Caco-2 (cell line): ENCODE measurements around the gene HBEGF. TPM values are rescaled to one million over a fixed set of nuclear protein-coding genes. Genes with fewer than 3 reads are reported as not detected.
A peak's percentile ranks its signal among the peaks of the same experiment; 100 is the strongest.

Experiments used
- BruUV-seq: library from RNA; stranded (reverse); fragments of 400-500 nt; replicated peaks from 2 replicates; lab custom pipeline; 2021; lab: Mats Ljungman, UMichigan
- CTCF ChIA-PET: fragments of 300-600 bp; sonication (Branson Sonifier 250); formaldehyde crosslinking; loops from one replicate; lab custom pipeline; 2022; ENCODE audit warnings: antibody characterized with exemption; lab: Charles Lee
- POLR2A ChIA-PET: fragments of 300-600 bp; sonication (Branson Sonifier 250); formaldehyde crosslinking; loops from one replicate; lab custom pipeline; 2022; ENCODE audit warnings: antibody characterized with exemption; lab: Charles Lee
- DNase-seq, 2 experiments: peaks; one replicate each; pipeline versions ENCODE4 v3.0.0 to v3.0.0-alpha.2; 2020 to 2022
- H3K27me3 ChIP-seq: replicated peaks from 2 replicates; pipeline ENCODE4 v1.6.0; 2011; ENCODE audit warnings: low read length; ENCODE audit not compliant: control insufficient read depth, insufficient read depth
- H3K36me3 ChIP-seq: 2 replicates; pipeline ENCODE4 v1.5.1; 2011; ENCODE audit warnings: low read length; ENCODE audit not compliant: control insufficient read depth, insufficient read depth
- H3K4me1 ChIP-seq: fragments of 250-450 bp; sonication (Bioruptor Pico); 2 replicates; pipeline ENCODE4 v1.5.1; 2020; ENCODE audit warnings: mild to moderate bottlenecking
- H3K4me3 ChIP-seq: 2 replicates; pipeline ENCODE4 v1.5.1; 2011; ENCODE audit warnings: low read depth, mild to moderate bottlenecking, control low read depth, low read length
- H3K9me3 ChIP-seq: fragments of 250-450 bp; sonication (Bioruptor Pico); 2 replicates; pipeline ENCODE4 v1.5.1; 2020; ENCODE audit warnings: mild to moderate bottlenecking, moderate library complexity
- H3K27ac Mint-ChIP-seq: one replicate; pipeline ENCODE4 v1.8.0; 2022; ENCODE audit warnings: mixed read lengths; ENCODE audit not compliant: unreplicated experiment
- H3K27me3 Mint-ChIP-seq: one replicate; pipeline ENCODE4 v1.8.0; 2022; ENCODE audit warnings: mixed read lengths; ENCODE audit not compliant: insufficient read depth, unreplicated experiment
- H3K36me3 Mint-ChIP-seq: one replicate; pipeline ENCODE4 v1.8.0; 2022; ENCODE audit warnings: mild to moderate bottlenecking, mixed read lengths; ENCODE audit not compliant: insufficient read depth, unreplicated experiment
- H3K4me1 Mint-ChIP-seq: one replicate; pipeline ENCODE4 v1.8.0; 2022; ENCODE audit warnings: low read depth, mixed read lengths; ENCODE audit not compliant: unreplicated experiment
- H3K4me3 Mint-ChIP-seq: one replicate; pipeline ENCODE4 v1.8.0; 2022; ENCODE audit warnings: mild to moderate bottlenecking, moderate library complexity, mixed read lengths; ENCODE audit not compliant: unreplicated experiment
- H3K9me3 Mint-ChIP-seq: one replicate; pipeline ENCODE4 v1.8.0; 2022; ENCODE audit warnings: mixed read lengths; ENCODE audit not compliant: unreplicated experiment
- intact Hi-C: fragments of 100-400 bp; cut with micrococcal nuclease; formaldehyde crosslinking; loops from one replicate; pipeline ENCODE4 v1.10.0; 2022; ENCODE audit not compliant: unreplicated experiment
- total RNA-seq: library from RNA; stranded (reverse); gene quantifications from 2 replicates; pipeline ENCODE4 v1.2.3, GENCODE V29; 2022
- TF ChIP-seq, protein P1 (sequence below), 2 experiments: fragments of 200-600 bp in 1 of 2; IDR thresholded peaks; 1 replicate in 1 of 2; 2 replicates in 1 of 2; pipeline versions ENCODE4 v1.5.1 to v1.8.0; 2011 to 2022; ENCODE audit warnings: antibody characterized with exemption in 1 of 2, control low read depth in 1 of 2, inconsistent platforms in 1 of 2, low read depth in 1 of 2, low read length in 1 of 2, mild to moderate bottlenecking in 1 of 2, moderate library complexity in 1 of 2; ENCODE audit not compliant: insufficient read depth in 1 of 2, severe bottlenecking in 1 of 2, unreplicated experiment in 1 of 2

HBEGF gene
- total RNA-seq, 1 experiment from 2014 or later, result 5.8 TPM

DNA sequence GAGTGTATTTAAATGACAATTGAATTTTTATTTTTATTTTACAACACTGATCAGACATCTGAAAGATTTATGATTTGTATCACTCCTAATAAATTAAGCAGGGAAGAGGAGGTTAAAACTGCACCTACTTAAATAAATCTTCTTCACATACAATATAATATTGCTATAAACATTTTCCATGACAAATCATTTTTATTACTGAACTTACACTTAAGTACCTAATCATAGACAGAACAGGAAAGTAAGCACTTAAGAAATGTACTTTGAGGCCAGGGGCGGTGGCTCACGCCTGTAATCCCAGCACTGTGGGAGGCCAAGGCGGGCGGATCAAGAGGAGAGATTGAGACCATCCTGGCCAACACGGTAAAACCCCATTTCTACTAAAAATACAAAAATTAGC, 47.3 kb downstream of the HBEGF start:
- H3K9me3 ChIP-seq, result no peaks in the 10 kb centered on the region
- Mint-ChIP-seq H3K27me3 (no peaks in the 10 kb centered on the region), H3K27ac (no peak overlapping the region), H3K9me3 (no peaks in the 10 kb centered on the region), H3K36me3 (peaks cover 32% of the 10 kb centered on the region), H3K4me1 (peaks cover 29% of the 10 kb centered on the region), H3K4me3 (no peak overlapping the region)
- no TSS peak for BruUV-seq
- POLR2A ChIA-PET, result no interaction called here
- TF ChIP-seq, protein P1, sequence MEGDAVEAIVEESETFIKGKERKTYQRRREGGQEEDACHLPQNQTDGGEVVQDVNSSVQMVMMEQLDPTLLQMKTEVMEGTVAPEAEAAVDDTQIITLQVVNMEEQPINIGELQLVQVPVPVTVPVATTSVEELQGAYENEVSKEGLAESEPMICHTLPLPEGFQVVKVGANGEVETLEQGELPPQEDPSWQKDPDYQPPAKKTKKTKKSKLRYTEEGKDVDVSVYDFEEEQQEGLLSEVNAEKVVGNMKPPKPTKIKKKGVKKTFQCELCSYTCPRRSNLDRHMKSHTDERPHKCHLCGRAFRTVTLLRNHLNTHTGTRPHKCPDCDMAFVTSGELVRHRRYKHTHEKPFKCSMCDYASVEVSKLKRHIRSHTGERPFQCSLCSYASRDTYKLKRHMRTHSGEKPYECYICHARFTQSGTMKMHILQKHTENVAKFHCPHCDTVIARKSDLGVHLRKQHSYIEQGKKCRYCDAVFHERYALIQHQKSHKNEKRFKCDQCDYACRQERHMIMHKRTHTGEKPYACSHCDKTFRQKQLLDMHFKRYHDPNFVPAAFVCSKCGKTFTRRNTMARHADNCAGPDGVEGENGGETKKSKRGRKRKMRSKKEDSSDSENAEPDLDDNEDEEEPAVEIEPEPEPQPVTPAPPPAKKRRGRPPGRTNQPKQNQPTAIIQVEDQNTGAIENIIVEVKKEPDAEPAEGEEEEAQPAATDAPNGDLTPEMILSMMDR (IDR thresholded peaks at IDR 0.05; ENCODE audit: insufficient read depth in 1 of 2, low read depth in 1 of 2, low read length in 1 of 2, severe bottlenecking in 1 of 2, unreplicated experiment in 1 of 2), result no peak
- no peak overlapping the region for H3K4me3 ChIP-seq
- no peaks in the 10 kb centered on the region for H3K27me3 ChIP-seq
- CTCF ChIA-PET, result no interaction called here
- H3K36me3 ChIP-seq, result peaks cover 1% of the 10 kb centered on the region; the same call in 1 of the 2 replicates
- no peak for DNase-seq
- intact Hi-C loops, result no loop called here
- peaks cover 43% of the 10 kb centered on the region for H3K4me1 ChIP-seq

DNA sequence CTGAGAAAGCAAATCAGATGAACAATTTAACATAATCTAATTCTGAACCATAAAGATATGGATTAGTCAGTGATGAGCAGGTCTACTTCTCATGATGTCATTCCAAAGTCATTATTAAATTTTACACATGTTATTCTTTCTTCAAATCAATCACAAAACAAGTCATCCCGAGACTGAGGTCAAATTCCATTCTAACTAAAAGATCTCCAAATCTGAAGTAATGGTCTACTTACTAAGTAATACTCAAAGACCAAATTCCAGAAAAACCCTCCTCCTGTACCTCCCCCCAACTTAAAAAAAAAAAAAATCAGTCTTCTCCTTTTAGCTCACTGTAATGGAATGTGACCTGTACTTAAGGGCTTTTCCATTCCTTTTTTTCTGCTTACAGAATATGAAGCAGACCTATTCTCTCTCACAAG, 48.2 kb downstream of the HBEGF start:
- ChIA-PET CTCF (interaction anchor here (0.6 to 1.7 kb wide), 4 partner anchors 48 to 428 kb away, joined by 3 to 10 read pairs (median 4); partner anchors contain the start of gene HBEGF), POLR2A (interaction anchor here (0.6 to 1.0 kb wide), 2 partner anchors 37 to 48 kb away, joined by 4 to 5 read pairs; partner anchors contain the start of gene HBEGF)
- H3K9me3 ChIP-seq, result no peaks in the 10 kb centered on the region
- H3K36me3 Mint-ChIP-seq, result peaks cover 30% of the 10 kb centered on the region
- DNase-seq, result no peak
- TF ChIP-seq, protein P1 (IDR thresholded peaks at IDR 0.05; ENCODE audit: insufficient read depth in 1 of 2, low read depth in 1 of 2, low read length in 1 of 2, severe bottlenecking in 1 of 2, unreplicated experiment in 1 of 2), result no peak
- no TSS peak for BruUV-seq
- no peak overlapping the region for H3K4me3 ChIP-seq
- no peak overlapping the region for H3K27ac Mint-ChIP-seq
- no peaks in the 10 kb centered on the region for H3K9me3 Mint-ChIP-seq
- peaks cover 1% of the 10 kb centered on the region; the same call in 1 of the 2 replicates for H3K36me3 ChIP-seq
- no peaks in the 10 kb centered on the region for H3K27me3 Mint-ChIP-seq
- intact Hi-C loops, result no loop called here
- peaks cover 51% of the 10 kb centered on the region for H3K4me1 ChIP-seq
- no peaks in the 10 kb centered on the region for H3K27me3 ChIP-seq
- H3K4me1 Mint-ChIP-seq, result peaks cover 29% of the 10 kb centered on the region
- H3K4me3 Mint-ChIP-seq, result peak overlapping the region; percentile 30

DNA sequence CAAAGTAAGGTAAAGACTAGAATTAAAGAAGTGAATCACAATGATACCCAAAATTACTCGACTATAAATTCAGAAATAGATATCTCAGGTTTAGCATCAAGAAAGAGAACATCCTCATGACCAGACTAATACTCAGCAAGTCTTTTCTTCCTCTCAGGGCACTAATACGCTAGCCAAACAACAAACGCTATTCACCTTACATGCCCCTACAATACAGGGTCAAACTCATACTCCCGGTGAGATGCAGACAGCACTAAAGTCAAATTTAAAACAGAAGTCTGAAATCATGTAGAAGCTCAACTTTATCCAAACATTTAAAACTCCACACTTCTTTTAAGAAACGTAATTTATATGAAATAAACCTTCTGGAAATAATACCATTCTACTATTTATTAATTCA, 49.1 kb downstream of the HBEGF start:
- peaks cover 24% of the 10 kb centered on the region for H3K36me3 Mint-ChIP-seq
- no TSS peak for BruUV-seq
- Histone ChIP-seq H3K27me3 (no peaks in the 10 kb centered on the region), H3K4me3 (no peak overlapping the region), H3K4me1 (peaks cover 60% of the 10 kb centered on the region), H3K9me3 (no peaks in the 10 kb centered on the region), H3K36me3 (peaks cover 1% of the 10 kb centered on the region; the same call in 1 of the 2 replicates)
- H3K27me3 Mint-ChIP-seq, result no peaks in the 10 kb centered on the region
- TF ChIP-seq, protein P1 (IDR thresholded peaks at IDR 0.05; ENCODE audit: insufficient read depth in 1 of 2, low read depth in 1 of 2, low read length in 1 of 2, severe bottlenecking in 1 of 2, unreplicated experiment in 1 of 2), result no peak
- no peak overlapping the region for H3K4me3 Mint-ChIP-seq
- POLR2A ChIA-PET, result no interaction called here
- CTCF ChIA-PET, result interaction anchor here (1.7 kb wide), 1 partner anchor 49 kb away, joined by 10 read pairs; the partner anchor contains the start of gene HBEGF
- DNase-seq, result no peak
- no peak overlapping the region for H3K27ac Mint-ChIP-seq
- no peaks in the 10 kb centered on the region for H3K9me3 Mint-ChIP-seq
- intact Hi-C loops, result no loop called here
- peaks cover 29% of the 10 kb centered on the region for H3K4me1 Mint-ChIP-seq
